ENCODE data around the gene OR56B1.

Gene OR56B1

DNA sequence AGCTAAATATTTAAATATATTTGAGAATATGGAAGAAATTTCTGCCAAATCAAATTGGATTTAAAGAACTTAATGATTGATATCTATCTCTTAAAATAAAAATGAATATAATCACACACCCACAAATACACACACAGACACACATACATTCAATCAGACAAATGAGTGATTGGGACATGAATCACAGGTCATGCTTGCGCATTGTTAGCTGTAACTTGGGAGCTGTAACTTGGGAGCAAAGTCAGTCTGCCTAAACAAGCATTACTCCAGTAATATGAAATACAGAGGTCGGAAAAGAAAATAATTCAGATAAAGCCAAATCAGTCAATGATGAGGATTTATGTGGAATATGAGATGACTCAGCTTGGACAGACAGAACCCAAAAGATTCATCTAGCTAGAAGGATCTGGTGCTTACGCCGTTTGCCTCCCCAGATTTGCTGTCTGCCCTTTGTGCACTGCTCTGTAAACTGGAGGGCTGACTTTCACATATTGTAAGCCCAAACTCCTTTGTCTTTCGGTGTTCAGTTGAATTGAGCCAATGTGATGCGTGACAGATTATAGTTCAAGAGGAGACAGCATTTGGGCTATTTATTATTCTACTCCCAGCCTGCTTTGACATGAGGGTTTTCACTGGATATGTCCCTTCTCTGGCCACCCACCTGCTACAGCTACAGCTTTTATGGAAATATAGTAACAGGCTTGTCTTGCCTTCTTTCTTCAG, 1.6 kb downstream of the OR56B1 start:
- DNase-seq: no peak

DNA sequence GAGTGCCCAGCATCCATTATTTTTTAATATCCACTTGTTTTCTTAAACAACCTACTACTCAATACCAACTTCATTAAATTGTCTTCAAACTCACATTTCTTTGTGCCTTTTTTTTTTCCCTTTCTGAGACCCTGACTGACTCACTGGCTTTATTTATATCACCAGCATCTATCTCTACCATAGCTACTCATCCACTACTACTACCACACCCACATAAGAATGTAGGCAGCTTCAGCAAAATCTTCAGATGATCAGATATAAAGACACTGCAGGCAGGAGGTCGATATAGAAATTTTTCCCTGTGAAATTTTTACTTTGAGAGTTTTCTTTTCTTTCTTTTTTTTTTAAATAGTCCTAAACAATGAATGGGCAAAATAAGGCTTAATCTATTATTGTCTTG, 2.2 kb downstream of the OR56B1 start:
- DNase-seq: no peak

DNA sequence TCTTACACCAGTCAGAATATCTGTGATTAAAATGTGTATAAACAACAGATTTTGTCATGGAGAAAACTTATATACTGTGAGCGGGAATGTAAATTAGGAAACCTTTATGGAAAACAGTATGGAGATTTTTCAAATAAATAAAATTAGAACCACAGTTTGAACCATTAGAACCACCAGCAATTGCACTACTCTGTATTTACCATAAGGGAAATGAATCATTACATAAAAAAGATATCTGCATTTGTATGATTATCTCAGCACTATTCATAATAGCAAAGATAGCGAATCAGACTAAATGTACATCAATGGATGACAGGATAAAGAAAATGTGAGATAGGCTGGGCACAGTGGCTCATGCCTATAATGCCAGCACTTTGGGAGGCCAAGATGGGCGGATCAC, 10.4 kb downstream of the OR56B1 start:
- no peak for DNase-seq

DNA sequence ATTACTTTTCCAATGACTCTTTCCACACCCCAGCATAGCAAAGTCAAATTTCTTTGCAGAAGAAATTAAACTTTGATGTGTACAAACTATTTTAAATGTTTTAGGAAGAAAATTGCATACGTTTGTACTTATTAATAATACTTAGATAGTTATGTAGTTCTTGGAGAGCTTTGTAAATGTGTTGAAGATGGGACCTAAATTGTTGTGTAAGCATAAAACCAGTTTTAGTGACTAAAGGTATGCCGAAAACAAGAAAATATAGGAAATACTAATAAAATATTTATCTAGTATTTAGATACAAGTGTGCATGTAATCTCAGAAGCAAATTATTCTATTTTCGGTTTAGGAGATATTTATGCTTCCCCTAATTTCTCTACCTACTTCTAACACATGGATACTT, 13.6 kb downstream of the OR56B1 start:
- DNase-seq: no peak

DNA sequence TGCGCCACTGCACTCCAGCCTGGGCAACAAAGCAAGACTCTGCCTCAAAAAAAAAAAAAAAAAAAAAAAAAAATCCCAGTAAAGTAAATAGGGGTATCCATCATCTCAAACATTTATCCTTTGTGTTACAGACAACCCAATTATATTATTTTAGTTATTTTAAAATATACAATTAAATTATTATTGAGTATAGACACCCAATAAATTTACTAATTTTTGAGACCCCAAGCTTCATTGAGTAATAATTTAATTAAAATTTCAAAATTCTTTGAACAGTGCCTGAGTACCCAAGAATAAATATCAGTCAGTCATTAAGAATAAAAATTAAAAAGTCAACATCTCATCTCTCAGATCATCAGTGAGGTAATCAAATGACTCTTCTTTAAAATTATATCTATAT, 17.7 kb downstream of the OR56B1 start, which contains the start of gene OR52N4:
OR52N4 (plus strand) TSS at position 301 of the 400 bp plus-strand sequence. CDS start 498 bp downstream, outside the sequence.
- DNase-seq: no peak

DNA sequence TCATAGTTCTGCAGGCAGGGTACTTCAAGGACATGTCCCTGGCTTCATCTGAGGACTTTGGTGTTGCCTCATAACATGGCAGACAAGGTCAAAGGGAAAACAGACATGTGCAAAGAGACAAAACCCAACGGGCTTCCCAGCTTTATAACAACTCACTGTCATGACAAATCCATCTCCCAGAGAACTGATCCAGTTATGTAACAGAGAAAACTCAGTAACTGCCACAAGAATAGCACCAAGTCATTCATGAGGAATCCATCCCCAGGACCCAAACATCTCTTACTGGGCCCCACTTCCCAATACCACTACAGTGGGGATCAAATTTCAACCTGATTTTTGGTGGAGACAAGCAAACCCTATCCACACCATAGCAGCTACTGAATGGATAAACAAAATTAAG, 30.8 kb downstream of the OR56B1 start:
- DNase-seq: no peak

DNA sequence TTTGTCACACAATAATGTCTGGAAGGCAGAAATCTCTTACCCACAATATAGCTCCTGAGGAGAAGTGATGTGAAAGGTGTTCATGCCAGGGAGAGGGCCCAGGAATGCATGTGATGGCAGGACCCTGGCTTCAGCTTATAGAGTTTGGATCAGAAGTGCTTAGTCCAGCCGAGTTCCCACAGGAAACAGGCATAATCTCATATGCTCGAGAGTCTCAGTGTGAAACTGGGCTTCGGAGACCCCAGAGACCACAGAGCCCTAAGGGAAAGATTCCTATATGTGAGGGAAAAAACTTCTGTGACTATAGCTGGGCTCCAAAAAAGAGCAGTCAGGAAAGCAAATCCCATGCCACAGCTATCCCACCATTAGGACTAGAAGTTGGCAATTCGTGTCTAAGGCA, 47.0 kb downstream of the OR56B1 start, which contains the start of gene OR52N5:
OR52N5 (minus strand) TSS at position 101 of the 400 bp plus-strand sequence. CDS start 4,721 bp downstream, outside the sequence.
- no peak for DNase-seq

Measured in activated CD4-positive, alpha-beta T cell treated with anti-CD3 and anti-CD28 coated beads, Interleukin-2, amount 50 U/mL, for 1 hour (primary cell).